Stimulated activated CD8-positive, alpha-beta memory T cell treated with anti-CD3 and anti-CD28 coated beads, Interleukin-12 subunit alpha, Interleukin-12 subunit beta, amount 100 ng/mL, for 1 hour (primary cell): ENCODE data around the gene ANKRD37.

Experiments
- DNase-seq: peaks from one replicate; pipeline ENCODE4 v3.0.0-alpha.2; 2020; ENCODE audit warnings: low read depth

Gene ANKRD37

GRCh38 chr4:185380320-185380719, 16.3 kb upstream of the ANKRD37 start:
- DNase-seq, result no peak

GRCh38 chr4:185381288-185382196, 15.1 kb upstream of the ANKRD37 start:
- no peak for DNase-seq

- no peak for DNase-seq
Observed at GRCh38 chr4:185382754-185383153, 13.9 kb upstream of the ANKRD37 start.

- no peak for DNase-seq
Observed at GRCh38 chr4:185383451-185383850, 13.2 kb upstream of the ANKRD37 start.

- DNase-seq, result no peak
Observed at GRCh38 chr4:185384061-185384460, 12.6 kb upstream of the ANKRD37 start.

- no peak for DNase-seq
Observed at GRCh38 chr4:185384930-185385331, 11.7 kb upstream of the ANKRD37 start.

- no peak for DNase-seq
Observed at GRCh38 chr4:185387957-185388356, 8.7 kb upstream of the ANKRD37 start.

- DNase-seq, result no peak
Observed at GRCh38 chr4:185390941-185391340, 5.7 kb upstream of the ANKRD37 start.

GRCh38 chr4:185392156-185392555, 4.5 kb upstream of the ANKRD37 start:
- no peak for DNase-seq

- DNase-seq, result no peak
Observed at GRCh38 chr4:185394568-185395237, 1.9 kb upstream of the ANKRD37 start.

GRCh38 chr4:185395238-185395955, 1.2 kb upstream of the ANKRD37 start, which contains the start of gene LRP2BP:
Gene LRP2BP, minus strand, starts transcription at chr4:185395924. Its CDS starts 17,738 bp downstream, at chr4:185378186.
- DNase-seq, result no peak

GRCh38 chr4:185395956-185396723, 501 bp upstream of the ANKRD37 start:
- DNase-seq, result peak; percentile 90

- no peak for DNase-seq
Observed at GRCh38 chr4:185398618-185399017, 2.0 kb downstream of the ANKRD37 start.

GRCh38 chr4:185399466-185399865, 2.8 kb downstream of the ANKRD37 start:
- no peak for DNase-seq

GRCh38 chr4:185404031-185404430, 7.4 kb downstream of the ANKRD37 start:
- DNase-seq, result no peak

- DNase-seq, result no peak
Observed at GRCh38 chr4:185405296-185405999, 8.8 kb downstream of the ANKRD37 start.

GRCh38 chr4:185408432-185408831, 11.8 kb downstream of the ANKRD37 start:
- DNase-seq, result no peak

- DNase-seq, result no peak
Observed at GRCh38 chr4:185411849-185412248, 15.2 kb downstream of the ANKRD37 start.

- DNase-seq, result no peak
Observed at GRCh38 chr4:185412412-185412811, 15.8 kb downstream of the ANKRD37 start.

GRCh38 chr4:185416955-185417354, 20.3 kb downstream of the ANKRD37 start:
- DNase-seq, result no peak
